Hepatocyte (in vitro differentiated cells): ENCODE measurements around the gene RPP25.

Experiments
- CTCF ChIP-seq: fragments of 200-600 bp; sonication (generic); IDR thresholded peaks from 2 replicates; pipeline ENCODE4 v1.5.1; 2016; ENCODE audit warnings: antibody characterized with exemption, mild to moderate bottlenecking; ENCODE audit not compliant: poor library complexity
- EZH2 ChIP-seq: fragments of 200-600 bp; sonication (generic); IDR thresholded peaks from 2 replicates; pipeline ENCODE4 v1.6.1; 2016; ENCODE audit warnings: antibody characterized with exemption, mild to moderate bottlenecking, borderline replicate concordance

GRCh38 chr15:74951006-74951405, 5.6 kb downstream of the RPP25 start:
- TF ChIP-seq EZH2 = no peak
- TF ChIP-seq CTCF = no peak
